Prostate gland (tissue), 2 donors: Measurements from ENCODE around the gene SUPT3H. TPM values are rescaled to one million over a fixed set of nuclear protein-coding genes. Genes with fewer than 3 reads are reported as not detected.

Experiments
- DNase-seq: peaks from one replicate; pipeline ENCODE4 v3.0.0-alpha.2; 2019; ENCODE audit warnings: low spot score
- H3K27ac ChIP-seq, 2 donors: fragments of 200-600 bp; sonication (generic); 2 replicates each; pipeline ENCODE4 v1.5.1; 2017 to 2019
- H3K27me3 ChIP-seq: fragments of 200-600 bp; sonication (generic); replicated peaks from 2 replicates; pipeline ENCODE4 v1.5.1; 2019; ENCODE audit not compliant: insufficient read depth
- H3K36me3 ChIP-seq, 2 donors: fragments of 200-600 bp; sonication (generic); 1 replicate in 1 of 2; 2 replicates in 1 of 2; pipeline versions ENCODE4 v1.5.1 to v1.8.1; 2017 to 2019
- H3K4me1 ChIP-seq: fragments of 200-600 bp; sonication (generic); replicated peaks from 2 replicates; pipeline ENCODE4 v1.5.1; 2019
- H3K4me3 ChIP-seq, 2 donors: fragments of 200-600 bp; sonication (generic); 2 replicates each; pipeline ENCODE4 v1.5.1; 2017 to 2019
- H3K9me3 ChIP-seq: fragments of 200-600 bp; sonication (generic); 2 replicates; pipeline ENCODE4 v1.5.1; 2017
- CTCF ChIP-seq, 4 experiments: fragments of 200-600 bp in 2 of 4; fragments of 450-650 bp in 2 of 4; sonication (generic) in 2 of 4; IDR thresholded peaks; 1 replicate in 3 of 4; 2 replicates in 1 of 4; pipeline ENCODE4 v1.5.1; 2016 to 2019; ENCODE audit warnings: antibody characterized with exemption in 4 of 4, mild to moderate bottlenecking in 2 of 4, moderate library complexity in 2 of 4
- POLR2A ChIP-seq: fragments of 450-650 bp; IDR thresholded peaks from one replicate; pipeline ENCODE4 v1.6.1; 2016; ENCODE audit warnings: antibody characterized with exemption, mild to moderate bottlenecking
- POLR2AphosphoS5 ChIP-seq: sonication (generic); formaldehyde crosslinking; IDR thresholded peaks from one replicate; pipeline ENCODE4 v1.6.1; 2017; ENCODE audit warnings: antibody characterized with exemption
- WGBS: methylation state at CpG from one replicate; pipeline ENCODE4 v1.1.5; 2018; 5-methylcytosine and 5-hydroxymethylcytosine counted together
- intact Hi-C: fragments of 100-400 bp; cut with DNase I; formaldehyde crosslinking; loops from one replicate; pipeline ENCODE4 v1.14.2; 2022
- total RNA-seq, 2 donors: library from RNA; depleted of rRNA; stranded (reverse); fragments of >200 nt; gene quantifications; one replicate each; pipeline ENCODE4 v1.1.0, GENCODE V29; 2016

The SUPT3H gene
- total RNA-seq, 2 donors from 2014 or later: 4.6 to 13.1 TPM

- TF ChIP-seq POLR2A: no peak
- no peak for TF ChIP-seq POLR2AphosphoS5
- no peak for TF ChIP-seq CTCF (IDR thresholded peaks at IDR 0.05)
- WGBS: 86% methylated on average over 1 of the region's 1 CpG
- Histone ChIP-seq H3K9me3 (no peaks in the 10 kb centered on the region), H3K4me1 (no peaks in the 10 kb centered on the region), H3K36me3 (no peaks in the 10 kb centered on the region), H3K27ac (no peak overlapping the region), H3K4me3 (no peak overlapping the region), H3K27me3 (no peaks in the 10 kb centered on the region)
- intact Hi-C loops: no loop called here
- DNase-seq: no peak
Measured at GRCh38 chr6:45195137-45195536, 182.6 kb downstream of the SUPT3H start.

GRCh38 chr6:45192556-45192955, 185.2 kb downstream of the SUPT3H start:
- H3K4me3 ChIP-seq: no peak overlapping the region

GRCh38 chr6:45191414-45191813, 186.3 kb downstream of the SUPT3H start:
- no peak for DNase-seq
- no peaks in the 10 kb centered on the region for H3K4me1 ChIP-seq
- TF ChIP-seq POLR2A (no peak), CTCF (IDR thresholded peaks at IDR 0.05) (no peak), POLR2AphosphoS5 (no peak)
- WGBS: 91% methylated on average over 4 of the region's 4 CpGs
- no peak overlapping the region for H3K27ac ChIP-seq
- no peaks in the 10 kb centered on the region for H3K9me3 ChIP-seq
- H3K36me3 ChIP-seq: no peaks in the 10 kb centered on the region
- H3K4me3 ChIP-seq: no peak overlapping the region
- no peaks in the 10 kb centered on the region for H3K27me3 ChIP-seq
- intact Hi-C loops: no loop called here

More at GRCh38 chr6:45192556-45192955, 185.2 kb downstream of the SUPT3H start:
- intact Hi-C loops: no loop called here
- Histone ChIP-seq H3K27ac (no peak overlapping the region), H3K4me1 (no peaks in the 10 kb centered on the region), H3K27me3 (no peaks in the 10 kb centered on the region), H3K36me3 (no peaks in the 10 kb centered on the region), H3K9me3 (no peaks in the 10 kb centered on the region)
- no peak for DNase-seq
- no peak for TF ChIP-seq POLR2A
- 70% methylated on average over 2 of the region's 2 CpGs for WGBS

- no peak for DNase-seq
Measured at GRCh38 chr6:45187836-45188235, 189.9 kb downstream of the SUPT3H start.

GRCh38 chr6:45185403-45186251, 192.1 kb downstream of the SUPT3H start:
- Histone ChIP-seq H3K27ac (no peak overlapping the region), H3K4me1 (no peaks in the 10 kb centered on the region), H3K4me3 (no peak overlapping the region), H3K36me3 (no peaks in the 10 kb centered on the region), H3K27me3 (no peaks in the 10 kb centered on the region), H3K9me3 (no peaks in the 10 kb centered on the region)
- TF ChIP-seq CTCF (IDR thresholded peaks at IDR 0.05) (no peak), POLR2AphosphoS5 (no peak), POLR2A (no peak)
- intact Hi-C loops: no loop called here
- DNase-seq: no peak
- WGBS: 89% methylated on average over 2 of the region's 2 CpGs

More at GRCh38 chr6:45187836-45188235, 189.9 kb downstream of the SUPT3H start:
- Histone ChIP-seq H3K4me3 (no peak overlapping the region), H3K27me3 (no peaks in the 10 kb centered on the region), H3K4me1 (no peaks in the 10 kb centered on the region), H3K36me3 (no peaks in the 10 kb centered on the region), H3K9me3 (no peaks in the 10 kb centered on the region), H3K27ac (no peak overlapping the region)
- TF ChIP-seq POLR2AphosphoS5 (no peak), POLR2A (no peak), CTCF (IDR thresholded peaks at IDR 0.05) (no peak)
- WGBS: 89% methylated on average over 2 of the region's 2 CpGs
- intact Hi-C loops: no loop called here
